Hepatocyte (in vitro differentiated cells): ENCODE data around the gene ASB5. TPM values are rescaled to one million over a fixed set of nuclear protein-coding genes. Genes with fewer than 3 reads are reported as not detected.

Experiments used
- DNase-seq: peaks from one replicate; pipeline ENCODE4 v3.0.0-alpha.2; 2016; ENCODE audit warnings: low spot score
- H2AFZ ChIP-seq: fragments of 200-600 bp; sonication (generic); 2 replicates; pipeline ENCODE4 v1.6.0; 2016; ENCODE audit warnings: antibody characterized with exemption, mild to moderate bottlenecking
- H3K27ac ChIP-seq: fragments of 200-600 bp; sonication (generic); 2 replicates; pipeline ENCODE4 v1.5.1; 2016; ENCODE audit warnings: mild to moderate bottlenecking
- H3K27me3 ChIP-seq: fragments of 200-600 bp; sonication (generic); 2 replicates; pipeline ENCODE4 v1.6.1; 2016
- H3K36me3 ChIP-seq: fragments of 200-600 bp; sonication (generic); replicated peaks from 2 replicates; pipeline ENCODE4 v1.5.1; 2016; ENCODE audit warnings: low read depth; ENCODE audit not compliant: insufficient read depth
- H3K4me1 ChIP-seq: fragments of 200-600 bp; sonication (generic); 2 replicates; pipeline ENCODE4 v1.5.1; 2016; ENCODE audit warnings: mild to moderate bottlenecking, moderate library complexity; ENCODE audit not compliant: insufficient read depth
- H3K4me2 ChIP-seq: fragments of 200-600 bp; sonication (generic); 2 replicates; pipeline ENCODE4 v1.6.0; 2016
- H3K4me3 ChIP-seq: fragments of 200-600 bp; sonication (generic); 2 replicates; pipeline ENCODE4 v1.5.1; 2016; ENCODE audit warnings: mild to moderate bottlenecking
- H3K79me2 ChIP-seq: fragments of 200-600 bp; sonication (generic); 2 replicates; pipeline ENCODE4 v1.6.0; 2017; ENCODE audit warnings: mild to moderate bottlenecking
- H3K9me2 ChIP-seq: fragments of 200-600 bp; sonication (generic); replicated peaks from 2 replicates; pipeline ENCODE4 v1.6.0; 2017; ENCODE audit warnings: mild to moderate bottlenecking; ENCODE audit not compliant: insufficient read depth
- H3K9me3 ChIP-seq: fragments of 200-600 bp; sonication (generic); 2 replicates; pipeline ENCODE4 v1.5.1; 2016; ENCODE audit warnings: low read depth, mild to moderate bottlenecking
- H4K20me1 ChIP-seq: fragments of 200-600 bp; sonication (generic); 2 replicates; pipeline ENCODE4 v1.6.0; 2016; ENCODE audit warnings: mild to moderate bottlenecking; ENCODE audit not compliant: insufficient read depth, poor library complexity, severe bottlenecking
- CTCF ChIP-seq: fragments of 200-600 bp; sonication (generic); IDR thresholded peaks from 2 replicates; pipeline ENCODE4 v1.5.1; 2016; ENCODE audit warnings: antibody characterized with exemption, mild to moderate bottlenecking; ENCODE audit not compliant: poor library complexity
- EZH2 ChIP-seq: fragments of 200-600 bp; sonication (generic); IDR thresholded peaks from 2 replicates; pipeline ENCODE4 v1.6.1; 2016; ENCODE audit warnings: antibody characterized with exemption, mild to moderate bottlenecking, borderline replicate concordance
- EZH2phosphoT487 ChIP-seq: fragments of 200-600 bp; sonication (generic); IDR thresholded peaks from one replicate; pipeline ENCODE4 v1.6.1; 2018; ENCODE audit warnings: antibody characterized with exemption, mild to moderate bottlenecking, low read depth, moderate library complexity; ENCODE audit not compliant: unreplicated experiment, severe bottlenecking
- WGBS: methylation state at CpG from one replicate; pipeline ENCODE4 v1.1.6; 2016; ENCODE audit warnings: low lambda C conversion rate; ENCODE audit errors: missing lambda C conversion rate; 5-methylcytosine and 5-hydroxymethylcytosine counted together
- polyA plus RNA-seq: library from polyadenylated mRNA; unstranded; fragments of >200 nt; fragmentation: Nextera tagmentation; extraction: Ambion mirVana; gene quantifications from 2 replicates; pipeline ENCODE4 v1.2.1, GENCODE V29; 2016
- total RNA-seq: library from RNA; depleted of rRNA; stranded (reverse); fragments of >200 nt; gene quantifications from 2 replicates; pipeline ENCODE4 v1.2.3, GENCODE V29; 2014

Gene ASB5
- total and polyA plus RNA-seq, 2 experiments from 2014 or later: 0.10 to 0.30 TPM

DNA sequence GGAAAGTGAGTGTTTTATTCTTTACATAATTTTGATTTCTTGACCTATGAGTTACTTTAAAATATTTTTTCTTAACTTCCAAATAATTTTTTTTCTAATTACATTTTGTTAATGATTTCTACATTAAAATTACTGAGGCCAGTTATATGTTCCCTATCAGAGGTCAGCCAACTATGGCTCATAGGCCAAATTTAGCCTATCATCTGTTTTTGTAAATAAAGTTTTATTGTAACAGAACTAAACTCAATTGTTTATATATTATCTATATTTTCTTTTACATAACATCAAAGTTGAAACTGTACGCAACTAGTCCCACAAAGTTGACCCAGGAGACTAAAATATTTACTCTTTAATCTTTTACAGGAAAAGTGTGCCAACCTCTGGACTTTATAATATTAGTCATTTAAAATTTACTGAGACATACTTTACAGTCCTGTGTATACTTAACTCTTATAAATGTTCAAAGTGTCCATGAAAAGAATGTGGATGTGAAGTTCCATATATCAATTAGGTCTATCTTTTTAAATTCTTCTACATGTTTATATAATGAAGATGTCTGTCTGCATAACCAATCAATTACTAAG, 26.2 kb downstream of the ASB5 start:
- no peaks in the 10 kb centered on the region for H3K27me3 ChIP-seq
- no peak overlapping the region for H3K4me3 ChIP-seq
- H3K4me1 ChIP-seq: no peaks in the 10 kb centered on the region
- no peaks in the 10 kb centered on the region for H3K9me2 ChIP-seq
- no peaks in the 10 kb centered on the region for H3K36me3 ChIP-seq
- H3K4me2 ChIP-seq: no peak overlapping the region
- H3K79me2 ChIP-seq: no peaks in the 10 kb centered on the region
- no peaks in the 10 kb centered on the region for H3K9me3 ChIP-seq
- no peak overlapping the region for H2AFZ ChIP-seq
- no peak for DNase-seq
- 66% methylated on average over 1 of the region's 1 CpG for WGBS
- no peaks in the 10 kb centered on the region for H4K20me1 ChIP-seq
- TF ChIP-seq CTCF: no peak
- no peak for TF ChIP-seq EZH2
- TF ChIP-seq EZH2phosphoT487: no peak
- H3K27ac ChIP-seq: no peak overlapping the region

DNA sequence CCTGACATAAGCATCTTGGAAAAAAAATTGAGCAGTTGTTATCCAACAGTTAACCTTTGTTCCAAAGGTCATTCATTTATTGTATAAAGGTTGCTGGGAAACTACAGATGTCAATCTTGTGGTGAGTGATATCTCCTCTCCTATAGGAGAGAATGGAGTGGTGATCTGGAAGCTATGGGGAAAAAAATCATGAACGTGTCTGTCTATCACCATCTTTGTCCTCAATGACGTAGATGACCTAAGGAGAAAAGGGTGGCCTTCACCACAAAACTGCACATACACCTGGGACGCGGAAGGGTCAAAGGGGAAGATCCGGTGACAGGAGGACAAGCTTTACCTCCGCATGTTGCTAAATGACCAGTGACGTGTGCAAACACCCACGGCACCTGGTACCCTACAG, 27.3 kb downstream of the ASB5 start:
- no peaks in the 10 kb centered on the region for H4K20me1 ChIP-seq
- H3K4me3 ChIP-seq: no peak overlapping the region
- 96% methylated on average over 8 of the region's 8 CpGs for WGBS
- no peak for DNase-seq
- no peaks in the 10 kb centered on the region for H3K36me3 ChIP-seq
- H3K27me3 ChIP-seq: no peaks in the 10 kb centered on the region
- H3K4me2 ChIP-seq: no peak overlapping the region
- H3K4me1 ChIP-seq: no peaks in the 10 kb centered on the region
- no peak overlapping the region for H2AFZ ChIP-seq
- no peak overlapping the region for H3K27ac ChIP-seq
- no peaks in the 10 kb centered on the region for H3K79me2 ChIP-seq
- no peaks in the 10 kb centered on the region for H3K9me2 ChIP-seq
- TF ChIP-seq EZH2: no peak
- TF ChIP-seq CTCF: no peak
- no peak for TF ChIP-seq EZH2phosphoT487
- H3K9me3 ChIP-seq: no peaks in the 10 kb centered on the region

DNA sequence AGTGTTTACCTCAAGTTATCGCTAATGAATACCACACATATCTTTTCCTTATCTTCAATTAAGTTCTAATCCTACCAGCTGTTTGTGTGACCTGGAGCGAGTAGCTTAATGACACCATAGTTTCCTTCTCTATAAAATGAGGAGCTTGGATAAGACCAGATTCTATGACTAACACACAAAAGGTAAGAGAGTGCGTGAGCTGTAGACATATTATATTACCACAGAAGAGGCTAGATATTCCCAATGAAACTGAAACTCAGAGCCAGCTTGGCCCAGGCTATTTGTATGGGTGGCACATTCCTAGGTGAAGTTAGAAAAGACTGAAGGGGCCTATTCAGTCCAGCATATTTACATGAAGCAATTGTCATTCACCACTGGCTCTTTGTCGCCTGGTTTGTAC, 30.2 kb downstream of the ASB5 start:
- no peaks in the 10 kb centered on the region for H3K36me3 ChIP-seq
- peak overlapping the region; percentile 44 for H3K4me2 ChIP-seq
- H2AFZ ChIP-seq: no peak overlapping the region
- no peaks in the 10 kb centered on the region for H3K27me3 ChIP-seq
- no peaks in the 10 kb centered on the region for H3K4me1 ChIP-seq
- DNase-seq: no peak
- no peaks in the 10 kb centered on the region for H3K79me2 ChIP-seq
- no peak for TF ChIP-seq CTCF
- no peak for TF ChIP-seq EZH2
- no peak for TF ChIP-seq EZH2phosphoT487
- H3K9me2 ChIP-seq: no peaks in the 10 kb centered on the region
- no peaks in the 10 kb centered on the region for H3K9me3 ChIP-seq
- peak overlapping the region; percentile 33 for H3K27ac ChIP-seq
- H4K20me1 ChIP-seq: no peaks in the 10 kb centered on the region
- H3K4me3 ChIP-seq: no peak overlapping the region
- WGBS: 45% methylated on average over 4 of the region's 4 CpGs

- Histone ChIP-seq H3K4me3 (no peak overlapping the region), H3K4me2 (peak overlapping the region; percentile 44), H4K20me1 (no peaks in the 10 kb centered on the region), H3K27me3 (no peaks in the 10 kb centered on the region), H3K79me2 (no peaks in the 10 kb centered on the region), H3K36me3 (no peaks in the 10 kb centered on the region), H3K9me3 (no peaks in the 10 kb centered on the region), H3K27ac (peak overlapping the region; percentile 33), H3K9me2 (no peaks in the 10 kb centered on the region), H3K4me1 (no peaks in the 10 kb centered on the region), H2AFZ (no peak overlapping the region)
- no peak for TF ChIP-seq EZH2
- TF ChIP-seq CTCF: no peak
- TF ChIP-seq EZH2phosphoT487: no peak
- 37% methylated on average over 7 of the region's 7 CpGs for WGBS
- DNase-seq: peak; percentile 43
These were observed 30.8 kb downstream of the ASB5 start for GRCh38 chr4:176238157-176238610.
